Measurements from ENCODE around the gene GALNT9. TPM values are rescaled to one million over a fixed set of nuclear protein-coding genes. Genes with fewer than 3 reads are reported as not detected.

GALNT9 gene
- total and polyA plus RNA-seq, 8 donors = 0.15 to 3.1 (median 0.19) TPM; not detected in 5

DNA sequence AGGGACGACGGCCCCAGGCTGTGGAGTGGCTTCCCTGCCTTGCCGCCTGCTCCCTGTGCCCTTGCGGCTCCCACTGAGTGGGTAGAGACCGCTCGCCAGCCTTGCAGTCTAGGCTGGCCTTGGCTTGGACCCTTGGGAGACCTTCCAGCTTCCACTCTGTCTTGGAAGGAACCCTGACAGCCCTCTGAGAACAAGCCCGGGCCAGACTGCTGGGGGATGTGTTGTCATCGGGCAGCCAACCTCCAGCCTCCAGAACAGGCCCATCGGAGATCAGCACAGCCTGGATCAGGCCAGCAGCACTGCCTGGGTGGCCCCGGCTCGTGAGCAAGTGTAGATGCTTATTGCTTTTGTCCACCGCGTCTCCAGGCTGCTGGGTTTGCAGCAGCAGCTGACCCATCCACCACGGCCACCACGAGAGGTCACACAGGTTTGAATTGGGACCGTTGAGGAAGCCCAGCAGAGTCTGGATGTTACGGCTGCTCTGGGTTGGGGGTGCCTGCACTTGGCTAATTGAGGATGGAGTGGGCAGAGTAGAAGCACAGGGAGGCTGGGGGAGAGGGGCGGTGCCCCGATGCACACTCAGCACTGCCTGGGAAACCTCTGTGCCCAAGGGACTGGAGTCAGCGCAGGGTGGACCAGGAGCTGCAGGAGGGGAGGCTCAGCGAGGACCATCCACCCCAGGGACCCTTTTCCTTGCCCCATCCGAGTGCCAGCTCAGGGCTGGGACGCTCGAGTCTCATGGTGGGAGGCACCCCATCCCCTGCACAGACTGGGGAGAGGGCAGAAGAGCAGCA, 129.7 kb downstream of the GALNT9 start:
- H3K9me3 ChIP-seq = no peaks in the 10 kb centered on the region
- H3K27ac ChIP-seq = no peak overlapping the region
- no peak overlapping the region for H3K4me3 ChIP-seq
- H3K27me3 ChIP-seq = peaks cover 0 to 42% (median 19%) of the 10 kb centered on the region in 3 donors
- peaks cover 0 to 5% (median 0%) of the 10 kb centered on the region in 4 donors for H3K36me3 ChIP-seq
- peaks cover 0 to 8% (median 3%) of the 10 kb centered on the region in 4 donors for H3K4me1 ChIP-seq
- DNase-seq = no peak
- intact Hi-C loops (cut with DNase I; ENCODE audit: low total_unique reads) = no loop called here
- WGBS, 5 donors = 75 to 82% (median 79%) methylated on average over 20 to 24 of the region's 24 CpGs
- TF ChIP-seq CTCF (IDR thresholded peaks at IDR 0.05) = no peak
- no peak for TF ChIP-seq POLR2A (IDR thresholded peaks at IDR 0.05)
- TF ChIP-seq POLR2AphosphoS5 (IDR thresholded peaks at IDR 0.05) = no peak
- TF ChIP-seq EP300 (IDR thresholded peaks at IDR 0.05) = no peak

DNA sequence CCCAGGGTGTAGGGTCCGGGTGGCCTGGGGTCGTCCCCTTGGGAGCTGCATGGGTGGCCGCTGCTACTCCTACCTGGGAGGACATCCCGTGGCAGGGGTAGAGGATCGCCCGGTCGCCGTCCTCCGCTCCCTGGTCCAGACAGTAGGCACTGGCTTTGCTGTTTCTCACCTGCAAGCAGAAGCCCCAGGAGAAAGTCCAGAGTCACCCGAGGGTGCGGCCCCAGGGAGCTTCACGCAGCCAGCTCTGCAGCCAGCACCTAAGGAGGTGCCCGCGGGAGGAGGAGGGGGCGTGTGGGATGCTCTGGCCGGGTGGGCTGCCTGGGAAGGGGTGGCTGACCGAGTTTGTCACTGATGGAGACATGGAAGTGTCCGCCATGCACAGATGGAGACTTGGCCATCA, 130.3 kb downstream of the GALNT9 start:
- intact Hi-C loops (cut with DNase I; ENCODE audit: low total_unique reads) = no loop called here
- TF ChIP-seq POLR2AphosphoS5 (IDR thresholded peaks at IDR 0.05) (no peak), POLR2A (IDR thresholded peaks at IDR 0.05) (no peak), EP300 (IDR thresholded peaks at IDR 0.05) (no peak), CTCF (IDR thresholded peaks at IDR 0.05) (no peak)
- no peak for DNase-seq
- Histone ChIP-seq H3K27ac (no peak overlapping the region), H3K36me3 (peaks cover 0 to 5% (median 0%) of the 10 kb centered on the region in 4 donors), H3K27me3 (peaks cover 0 to 36% (median 14%) of the 10 kb centered on the region in 3 donors), H3K4me1 (peaks cover 0 to 2% (median 0%) of the 10 kb centered on the region in 4 donors), H3K9me3 (peaks cover 0 to 5% (median 3%) of the 10 kb centered on the region in 4 donors), H3K4me3 (no peak overlapping the region)
- WGBS, 5 donors = 69 to 84% (median 80%) methylated on average over 9 to 18 of the region's 18 CpGs

- Histone ChIP-seq H3K4me1 (no peaks in the 10 kb centered on the region), H3K27ac (no peak overlapping the region), H3K9me3 (peaks cover 0 to 16% (median 12%) of the 10 kb centered on the region in 4 donors), H3K36me3 (peaks cover 0 to 5% (median 0%) of the 10 kb centered on the region in 4 donors), H3K27me3 (peaks cover 0 to 23% (median under 1%) of the 10 kb centered on the region in 3 donors), H3K4me3 (no peak overlapping the region)
- DNase-seq = peak in 1 of 2 donors; percentile 42
- 76 to 86% (median 82%) methylated on average over 15 to 44 of the region's 44 CpGs for WGBS, 5 donors
- intact Hi-C loops (cut with DNase I; ENCODE audit: low total_unique reads) = no loop called here
- TF ChIP-seq CTCF (IDR thresholded peaks at IDR 0.05) (no peak), POLR2A (IDR thresholded peaks at IDR 0.05) (no peak), POLR2AphosphoS5 (IDR thresholded peaks at IDR 0.05) (no peak), EP300 (IDR thresholded peaks at IDR 0.05) (no peak)
Observed at GRCh38 chr12:132197581-132198354, 131.6 kb downstream of the GALNT9 start.

DNA sequence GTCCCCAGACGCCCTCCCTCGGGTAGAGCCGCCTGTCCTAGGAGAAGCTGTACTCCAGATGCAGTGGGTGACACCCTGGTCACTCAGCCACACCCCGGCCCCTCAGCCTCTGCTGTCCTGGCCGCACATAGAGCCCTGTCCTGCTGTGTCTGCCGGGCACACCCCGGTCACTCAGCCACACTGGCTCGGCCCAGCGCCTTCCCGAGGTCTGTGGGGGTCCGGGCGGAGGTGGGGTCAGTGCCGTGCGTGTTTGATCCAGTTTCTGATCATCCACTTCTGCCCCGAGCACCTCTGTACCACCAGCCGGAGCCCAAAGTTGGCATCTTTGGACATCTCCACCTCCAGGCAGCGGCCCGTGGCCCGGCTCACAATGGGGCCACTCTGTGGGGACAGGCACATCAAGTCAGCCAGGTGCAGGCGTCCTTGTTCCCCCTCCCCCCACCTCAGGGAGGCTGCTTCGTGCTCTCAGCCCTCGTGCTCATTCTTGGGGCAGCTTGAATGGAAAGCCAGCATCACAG, 132.5 kb downstream of the GALNT9 start:
- no peak for DNase-seq
- TF ChIP-seq POLR2A (IDR thresholded peaks at IDR 0.05) (no peak), EP300 (IDR thresholded peaks at IDR 0.05) (no peak), POLR2AphosphoS5 (IDR thresholded peaks at IDR 0.05) (no peak)
- Histone ChIP-seq H3K4me3 (no peak overlapping the region), H3K27ac (no peak overlapping the region), H3K27me3 (peaks cover 0 to 15% (median 0%) of the 10 kb centered on the region in 3 donors), H3K9me3 (peaks cover 0 to 16% (median 12%) of the 10 kb centered on the region in 4 donors), H3K36me3 (peaks cover 0 to 5% (median 0%) of the 10 kb centered on the region in 4 donors), H3K4me1 (no peaks in the 10 kb centered on the region)
- 72 to 85% (median 83%) methylated on average over 7 to 22 of the region's 22 CpGs for whole genome bisulfite sequencing, 5 donors
- intact Hi-C loops (cut with DNase I; ENCODE audit: low total_unique reads) = no loop called here
